Activated T-helper 9 cell treated with anti-CD3 and anti-CD28 coated beads, Interleukin-2, amount 50 U/mL, for 16 hours (primary cell): ENCODE measurements around the gene PLEKHA7.
"Not testable (repeated sequence)": the region's sequence is repeated elsewhere in the genome, so short reads cannot be mapped to it uniquely, and the experiment has no call there.

Experiments
- DNase-seq: peaks from one replicate; pipeline ENCODE4 v3.0.0-alpha.2; 2020; ENCODE audit warnings: low read depth

PLEKHA7 gene

GRCh38 chr11:16976379-16976778 lies 37.8 kb downstream of the PLEKHA7 start:
- no peak for DNase-seq

GRCh38 chr11:16975906-16976305 lies 38.3 kb downstream of the PLEKHA7 start:
- DNase-seq, result no peak

GRCh38 chr11:16973338-16973964 lies 40.8 kb downstream of the PLEKHA7 start:
- no peak for DNase-seq

GRCh38 chr11:16969010-16969999 lies 44.9 kb downstream of the PLEKHA7 start:
- DNase-seq, result no peak

- DNase-seq, result no peak
Observed at GRCh38 chr11:16968196-16968595, 46.0 kb downstream of the PLEKHA7 start.

GRCh38 chr11:16966930-16967671 lies 47.1 kb downstream of the PLEKHA7 start:
- no peak for DNase-seq

GRCh38 chr11:16964501-16964900 lies 49.7 kb downstream of the PLEKHA7 start:
- no peak for DNase-seq

GRCh38 chr11:16963316-16963876 lies 50.8 kb downstream of the PLEKHA7 start:
- DNase-seq, result no peak

- not testable (repeated sequence) for DNase-seq
Observed at GRCh38 chr11:16962589-16962988, 51.6 kb downstream of the PLEKHA7 start.

- DNase-seq, result no peak
Observed at GRCh38 chr11:16962146-16962545, 52.1 kb downstream of the PLEKHA7 start.

GRCh38 chr11:16960250-16960649 lies 54.0 kb downstream of the PLEKHA7 start:
- no peak for DNase-seq

GRCh38 chr11:16959602-16960001 lies 54.6 kb downstream of the PLEKHA7 start:
- DNase-seq, result no peak

GRCh38 chr11:16958833-16959232 lies 55.4 kb downstream of the PLEKHA7 start:
- no peak for DNase-seq

- DNase-seq, result no peak
Observed at GRCh38 chr11:16956538-16957153, 57.6 kb downstream of the PLEKHA7 start.

GRCh38 chr11:16953663-16954062 lies 60.6 kb downstream of the PLEKHA7 start:
- DNase-seq, result no peak

- DNase-seq, result no peak
Observed at GRCh38 chr11:16946477-16947282, 67.5 kb downstream of the PLEKHA7 start.

GRCh38 chr11:16945671-16946469 lies 68.3 kb downstream of the PLEKHA7 start:
- DNase-seq, result no peak

- DNase-seq, result no peak
Observed at GRCh38 chr11:16942911-16943310, 71.3 kb downstream of the PLEKHA7 start.

- DNase-seq, result no peak
Observed at GRCh38 chr11:16942342-16942741, 71.9 kb downstream of the PLEKHA7 start.

- no peak for DNase-seq
Observed at GRCh38 chr11:16941935-16942334, 72.3 kb downstream of the PLEKHA7 start.
